PC-3 (cell line): ENCODE results near the gene PRKAR1B. TPM values are rescaled to one million over a fixed set of nuclear protein-coding genes. Genes with fewer than 3 reads are reported as not detected.
A peak's percentile ranks its signal among the peaks of the same experiment; 100 is the strongest.

Experiments
- ATAC-seq: fragments of 200-7000 bp; cut with Tn5 transposase; 2 replicates; pipeline ENCODE4 v1.9.1; 2020; ENCODE audit warnings: mild to moderate bottlenecking, moderate library complexity
- BruUV-seq: library from RNA; stranded (reverse); fragments of 400-500 nt; replicated peaks from 2 replicates; lab custom pipeline; 2021; lab: Mats Ljungman, UMichigan
- CTCF ChIA-PET: fragments of 300-600 bp; sonication (Branson Sonifier 250); formaldehyde crosslinking; loops from one replicate; lab custom pipeline; 2022; ENCODE audit warnings: antibody characterized with exemption; lab: Charles Lee
- POLR2A ChIA-PET: fragments of 300-600 bp; sonication (Branson Sonifier 250); formaldehyde crosslinking; loops from one replicate; lab custom pipeline; 2022; ENCODE audit warnings: antibody characterized with exemption; ENCODE audit not compliant: unreplicated experiment; lab: Charles Lee
- DNase-seq: peaks from one replicate; pipeline ENCODE4 v3.0.0-alpha.2; 2015
- H2AFZ ChIP-seq: fragments of 300-600 bp; sonication (generic); 2 replicates; pipeline ENCODE4 v1.6.0; 2016; ENCODE audit warnings: antibody characterized with exemption, low read length
- H3F3A ChIP-seq: fragments of 300-600 bp; sonication (generic); one replicate; pipeline ENCODE4 v1.6.0; 2017; ENCODE audit warnings: antibody characterized with exemption, low read length, control low read depth, mild to moderate bottlenecking; ENCODE audit not compliant: unreplicated experiment
- H3K27ac ChIP-seq: fragments of 300-600 bp; sonication (generic); 2 replicates; pipeline ENCODE4 v1.5.1; 2016; ENCODE audit warnings: mild to moderate bottlenecking, low read length
- H3K27me3 ChIP-seq: fragments of 300-600 bp; sonication (generic); 2 replicates; pipeline ENCODE4 v1.6.1; 2016; ENCODE audit warnings: low read length, mixed read lengths
- H3K36me3 ChIP-seq: fragments of 300-600 bp; sonication (generic); 2 replicates; pipeline ENCODE4 v1.6.1; 2016; ENCODE audit warnings: low read depth, mixed run types, low read length, mixed read lengths
- H3K4me1 ChIP-seq: fragments of 300-600 bp; sonication (generic); 2 replicates; pipeline ENCODE4 v1.5.1; 2016; ENCODE audit warnings: low read length; ENCODE audit not compliant: insufficient read depth
- H3K4me2 ChIP-seq: fragments of 300-600 bp; sonication (generic); 2 replicates; pipeline ENCODE4 v1.6.0; 2016; ENCODE audit warnings: low read length
- H3K4me3 ChIP-seq: fragments of 300-600 bp; sonication (generic); 2 replicates; pipeline ENCODE4 v1.5.1; 2016; ENCODE audit warnings: mild to moderate bottlenecking, low read length, mixed read lengths
- H3K79me2 ChIP-seq: fragments of 300-600 bp; sonication (generic); 2 replicates; pipeline ENCODE4 v1.6.1; 2017; ENCODE audit warnings: low read length, mixed read lengths
- H3K9ac ChIP-seq: fragments of 300-600 bp; sonication (generic); 2 replicates; pipeline ENCODE4 v1.6.0; 2016; ENCODE audit warnings: mild to moderate bottlenecking, low read length
- H3K9me2 ChIP-seq: fragments of 300-600 bp; sonication (generic); replicated peaks from 2 replicates; pipeline ENCODE4 v1.6.1; 2016; ENCODE audit warnings: mixed run types, low read length, mixed read lengths
- H3K9me3 ChIP-seq: fragments of 300-600 bp; sonication (generic); 2 replicates; pipeline ENCODE4 v1.6.1; 2016; ENCODE audit warnings: low read length, mixed read lengths
- H4K20me1 ChIP-seq: fragments of 300-600 bp; sonication (generic); 2 replicates; pipeline ENCODE4 v1.6.1; 2016; ENCODE audit warnings: low read length, mixed read lengths
- EZH2 ChIP-seq: fragments of 300-600 bp; sonication (generic); IDR thresholded peaks from one replicate; pipeline ENCODE4 v1.6.1; 2017; ENCODE audit warnings: antibody characterized with exemption, mild to moderate bottlenecking, low read length; ENCODE audit not compliant: unreplicated experiment
- EZH2phosphoT487 ChIP-seq: fragments of 300-600 bp; sonication (generic); IDR thresholded peaks from 2 replicates; pipeline ENCODE4 v1.6.1; 2018; ENCODE audit warnings: mild to moderate bottlenecking, antibody characterized with exemption, low read length, borderline replicate concordance
- intact Hi-C: fragments of 100-400 bp; cut with micrococcal nuclease; formaldehyde crosslinking; loops from 2 replicates; pipeline ENCODE4 v1.9.0; 2023
- total RNA-seq: library from RNA; depleted of rRNA; stranded (reverse); fragments of >200 nt; gene quantifications from 2 replicates; pipeline ENCODE4 v1.2.3, GENCODE V29; 2014
- TF ChIP-seq, protein P1 (sequence below): fragments of 300-600 bp; sonication (generic); conservative IDR thresholded peaks from 2 replicates; pipeline ENCODE4 v1.5.1; 2017; ENCODE audit warnings: antibody characterized with exemption, low read depth, mild to moderate bottlenecking, low read length

The PRKAR1B gene
- total RNA-seq, 1 experiment from 2014 or later: 15.6 TPM

DNA sequence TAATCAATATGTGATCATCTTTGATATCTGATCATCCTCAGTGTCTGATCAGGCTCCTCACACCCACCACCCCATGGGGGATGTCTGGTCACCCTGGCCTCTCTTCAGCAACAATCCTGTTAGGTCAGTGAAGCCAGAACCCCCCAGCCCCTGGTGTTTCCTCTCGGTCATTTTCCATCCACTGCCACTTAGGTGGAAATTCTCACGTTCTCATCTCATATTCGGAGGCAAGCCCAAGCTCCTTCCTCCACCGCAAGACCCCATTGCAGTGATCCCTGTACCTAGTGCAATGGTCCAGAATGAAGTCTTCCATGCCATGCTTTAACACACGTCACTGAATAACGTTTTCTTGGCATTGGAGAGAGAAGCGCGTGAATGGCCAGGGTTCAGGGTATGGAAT, 103.6 kb downstream of the PRKAR1B start:
- Histone ChIP-seq H3F3A (no peaks in the 10 kb centered on the region), H4K20me1 (no peaks in the 10 kb centered on the region), H3K9me2 (no peaks in the 10 kb centered on the region), H2AFZ (no peak overlapping the region), H3K9me3 (no peaks in the 10 kb centered on the region), H3K4me1 (peaks cover 10% of the 10 kb centered on the region), H3K79me2 (no peaks in the 10 kb centered on the region), H3K27me3 (no peaks in the 10 kb centered on the region), H3K4me2 (no peak overlapping the region), H3K36me3 (peaks cover 8% of the 10 kb centered on the region), H3K9ac (no peak overlapping the region), H3K4me3 (no peak overlapping the region), H3K27ac (no peak overlapping the region)
- ChIA-PET CTCF (no interaction called here), POLR2A (no interaction called here)
- TF ChIP-seq EZH2 (no peak), EZH2phosphoT487 (no peak)
- TF ChIP-seq, protein P1, sequence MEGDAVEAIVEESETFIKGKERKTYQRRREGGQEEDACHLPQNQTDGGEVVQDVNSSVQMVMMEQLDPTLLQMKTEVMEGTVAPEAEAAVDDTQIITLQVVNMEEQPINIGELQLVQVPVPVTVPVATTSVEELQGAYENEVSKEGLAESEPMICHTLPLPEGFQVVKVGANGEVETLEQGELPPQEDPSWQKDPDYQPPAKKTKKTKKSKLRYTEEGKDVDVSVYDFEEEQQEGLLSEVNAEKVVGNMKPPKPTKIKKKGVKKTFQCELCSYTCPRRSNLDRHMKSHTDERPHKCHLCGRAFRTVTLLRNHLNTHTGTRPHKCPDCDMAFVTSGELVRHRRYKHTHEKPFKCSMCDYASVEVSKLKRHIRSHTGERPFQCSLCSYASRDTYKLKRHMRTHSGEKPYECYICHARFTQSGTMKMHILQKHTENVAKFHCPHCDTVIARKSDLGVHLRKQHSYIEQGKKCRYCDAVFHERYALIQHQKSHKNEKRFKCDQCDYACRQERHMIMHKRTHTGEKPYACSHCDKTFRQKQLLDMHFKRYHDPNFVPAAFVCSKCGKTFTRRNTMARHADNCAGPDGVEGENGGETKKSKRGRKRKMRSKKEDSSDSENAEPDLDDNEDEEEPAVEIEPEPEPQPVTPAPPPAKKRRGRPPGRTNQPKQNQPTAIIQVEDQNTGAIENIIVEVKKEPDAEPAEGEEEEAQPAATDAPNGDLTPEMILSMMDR: no peak
- no TSS peak for BruUV-seq
- no peak for DNase-seq
- intact Hi-C loops: loop anchor here (5.0 kb wide), 1 partner anchor 101 kb away; no protein-coding TSS in a partner anchor
- ATAC-seq: no peak

DNA sequence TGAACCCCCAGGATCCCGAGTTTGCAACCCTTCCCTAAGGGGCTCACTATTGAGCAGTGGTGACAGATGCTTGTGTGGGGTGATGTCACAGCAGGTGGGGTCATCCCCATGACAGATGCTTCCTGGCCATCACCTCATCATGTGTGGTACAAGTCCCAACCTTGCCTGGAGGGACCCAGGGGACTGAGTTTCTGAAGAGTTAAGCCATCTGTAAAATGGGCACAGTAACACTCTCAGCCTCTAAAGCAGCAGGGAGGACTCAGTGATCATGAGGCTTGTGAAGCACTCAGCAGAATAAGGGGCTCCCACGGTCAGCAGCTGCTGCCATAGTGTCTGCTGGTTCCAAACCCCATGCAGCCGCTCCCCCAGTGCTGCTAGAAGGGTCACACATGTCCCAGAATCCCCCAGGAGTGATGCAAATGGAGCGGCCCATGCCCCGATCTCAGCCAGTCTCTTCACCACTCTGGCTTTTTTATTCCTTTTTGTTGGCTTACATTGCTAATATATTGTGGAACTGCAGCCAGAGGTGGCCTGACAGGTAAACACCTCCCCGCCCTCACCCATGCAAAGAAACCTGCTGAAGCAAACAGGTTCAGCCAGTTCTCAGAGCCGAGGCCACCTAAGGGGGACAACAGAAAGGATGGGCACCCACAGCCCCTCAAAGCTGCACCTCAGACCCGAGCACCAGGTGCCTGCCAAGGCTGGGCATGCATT, 105.4 kb downstream of the PRKAR1B start:
- no peaks in the 10 kb centered on the region for H3K9me3 ChIP-seq
- H3K9me2 ChIP-seq: no peaks in the 10 kb centered on the region
- TF ChIP-seq EZH2phosphoT487 (no peak), EZH2 (no peak)
- TF ChIP-seq, protein P1: no peak
- H3K79me2 ChIP-seq: no peaks in the 10 kb centered on the region
- BruUV-seq: no TSS peak
- intact Hi-C loops: loop anchor here (5.0 kb wide), 1 partner anchor 99 kb away; no protein-coding TSS in a partner anchor
- H3F3A ChIP-seq: no peaks in the 10 kb centered on the region
- POLR2A ChIA-PET: no interaction called here
- no peak overlapping the region for H3K27ac ChIP-seq
- no peaks in the 10 kb centered on the region for H4K20me1 ChIP-seq
- H3K36me3 ChIP-seq: peaks cover 8% of the 10 kb centered on the region
- no peak overlapping the region for H2AFZ ChIP-seq
- peak; percentile 65 for ATAC-seq
- no peaks in the 10 kb centered on the region for H3K27me3 ChIP-seq
- CTCF ChIA-PET: no interaction called here
- H3K4me2 ChIP-seq: no peak overlapping the region
- H3K9ac ChIP-seq: no peak overlapping the region
- DNase-seq: peak; percentile 56
- H3K4me1 ChIP-seq: peaks cover 10% of the 10 kb centered on the region
- no peak overlapping the region for H3K4me3 ChIP-seq

DNA sequence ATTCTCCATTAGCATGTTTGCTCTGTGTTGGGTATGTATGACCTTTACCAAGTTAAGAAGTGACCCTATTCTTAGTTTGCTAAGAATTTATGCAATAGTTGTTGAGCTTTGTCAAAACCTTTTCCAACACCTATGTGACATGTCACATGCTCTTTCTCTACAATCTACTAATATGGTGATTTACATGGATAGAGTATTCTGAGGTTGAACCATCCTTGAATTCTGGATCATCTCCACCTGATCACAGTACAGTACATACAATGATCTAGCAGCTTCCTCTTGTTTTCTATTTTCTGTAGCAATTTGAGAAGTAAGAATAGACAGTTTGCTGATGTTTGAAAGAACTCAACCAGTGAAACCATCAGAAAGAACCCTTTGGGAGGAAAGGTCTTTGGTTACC, 106.2 kb downstream of the PRKAR1B start:
- Histone ChIP-seq H4K20me1 (no peaks in the 10 kb centered on the region), H3K9me2 (no peaks in the 10 kb centered on the region), H3K9me3 (no peaks in the 10 kb centered on the region), H3K4me1 (peaks cover 10% of the 10 kb centered on the region), H3K9ac (no peak overlapping the region), H3K79me2 (no peaks in the 10 kb centered on the region), H2AFZ (no peak overlapping the region), H3F3A (no peaks in the 10 kb centered on the region), H3K4me2 (no peak overlapping the region), H3K36me3 (peaks cover 8% of the 10 kb centered on the region), H3K4me3 (no peak overlapping the region), H3K27me3 (no peaks in the 10 kb centered on the region), H3K27ac (no peak overlapping the region)
- no TSS peak for BruUV-seq
- ChIA-PET POLR2A (no interaction called here), CTCF (no interaction called here)
- TF ChIP-seq EZH2phosphoT487 (no peak), EZH2 (no peak)
- TF ChIP-seq, protein P1: no peak
- DNase-seq (no peak), ATAC-seq (no peak)
- intact Hi-C loops: loop anchor here (5.0 kb wide), 1 partner anchor 99 kb away; no protein-coding TSS in a partner anchor
